SK-N-SH (cell line): ENCODE measurements around the gene ZNF438. TPM values are rescaled to one million over a fixed set of nuclear protein-coding genes. Genes with fewer than 3 reads are reported as not detected.

Experiments used
- CTCF ChIA-PET: fragments of 300-600, 350-600 bp; formaldehyde crosslinking; extraction: SDS; loops from one replicate; lab custom pipeline; 2021; lab: Yijun Ruan, JAX
- POLR2A ChIA-PET: fragments of 350-600 bp; sonication (Branson Sonifier 250); formaldehyde crosslinking; extraction: SDS; loops from one replicate; lab custom pipeline; 2020; ENCODE audit warnings: antibody characterized with exemption, inconsistent platforms; lab: Yijun Ruan, JAX
- DNase-seq: peaks from one replicate; pipeline ENCODE4 v3.0.0; 2012
- H2AFZ ChIP-seq: fragments of 200-600 bp; sonication (generic); 2 replicates; pipeline ENCODE4 v1.8.1; 2016; ENCODE audit warnings: antibody characterized with exemption, mild to moderate bottlenecking, low read depth
- H3F3A ChIP-seq: fragments of 200-600 bp; sonication (generic); replicated peaks from 2 replicates; pipeline ENCODE3; 2016; ENCODE audit warnings: antibody characterized with exemption, mild to moderate bottlenecking; ENCODE audit not compliant: insufficient read depth
- H3K27ac ChIP-seq, 2 experiments: fragments of 200-500 bp in 1 of 2; fragments of 200-600 bp in 1 of 2; sonication (Bioruptor generic) in 1 of 2; sonication (generic), shearing (Covaris generic) in 1 of 2; 2 replicates each; pipeline versions ENCODE4 v1.5.1 to v1.6.1; 2014 to 2016; ENCODE audit warnings: low read depth in 2 of 2, inconsistent platforms in 1 of 2, low read length in 1 of 2, mild to moderate bottlenecking in 1 of 2, mixed read lengths in 1 of 2
- H3K27me3 ChIP-seq: fragments of 200-600 bp; sonication (generic), shearing (Covaris generic); 2 replicates; pipeline ENCODE4 v1.6.1; 2016; ENCODE audit warnings: mixed run types; ENCODE audit not compliant: insufficient read depth
- H3K36me3 ChIP-seq, 2 experiments: fragments of 200-500 bp in 1 of 2; fragments of 200-600 bp in 1 of 2; sonication (Bioruptor generic) in 1 of 2; sonication (generic) in 1 of 2; replicated peaks in 1 of 2; 2 replicates each; pipeline versions ENCODE3 to v1.5.1; 2014 to 2016; ENCODE audit warnings: low read length in 1 of 2, mild to moderate bottlenecking in 1 of 2; ENCODE audit not compliant: insufficient read depth in 2 of 2, control insufficient read depth in 1 of 2
- H3K4me1 ChIP-seq, 2 experiments: fragments of 200-500 bp in 1 of 2; fragments of 200-600 bp in 1 of 2; sonication (Bioruptor generic) in 1 of 2; sonication (generic), shearing (Covaris generic) in 1 of 2; 2 replicates each; pipeline versions ENCODE4 v1.5.1 to v1.6.1; 2014 to 2016; ENCODE audit warnings: low read depth in 1 of 2, low read length in 1 of 2, mixed run types in 1 of 2; ENCODE audit not compliant: insufficient read depth in 2 of 2, control insufficient read depth in 1 of 2
- H3K4me2 ChIP-seq: fragments of 200-600 bp; sonication (generic), shearing (Covaris generic); 2 replicates; pipeline ENCODE4 v1.6.1; 2017; ENCODE audit warnings: mixed run types
- H3K4me3 ChIP-seq, 2 experiments: fragments of 200-500 bp in 1 of 2; fragments of 200-600 bp in 1 of 2; sonication (Bioruptor generic) in 1 of 2; sonication (generic), shearing (Covaris generic) in 1 of 2; 2 replicates each; pipeline versions ENCODE4 v1.5.1 to v1.8.1; 2014 to 2016; ENCODE audit warnings: low read depth in 2 of 2, inconsistent platforms in 1 of 2, low read length in 1 of 2, mild to moderate bottlenecking in 1 of 2, mixed read lengths in 1 of 2, moderate library complexity in 1 of 2
- H3K79me2 ChIP-seq: fragments of 200-600 bp; sonication (generic); 2 replicates; pipeline ENCODE4 v1.8.1; 2017; ENCODE audit warnings: mild to moderate bottlenecking; ENCODE audit not compliant: insufficient read depth
- H3K9ac ChIP-seq: fragments of 200-600 bp; sonication (generic); 2 replicates; pipeline ENCODE4 v1.6.1; 2017; ENCODE audit warnings: mixed run types
- H3K9me2 ChIP-seq: fragments of 200-600 bp; sonication (generic); 2 replicates; pipeline ENCODE4 v1.6.1; 2017; ENCODE audit warnings: mixed run types
- H3K9me3 ChIP-seq: fragments of 200-600 bp; sonication (generic); 2 replicates; pipeline ENCODE4 v1.6.1; 2017; ENCODE audit warnings: mixed run types, mild to moderate bottlenecking, moderate library complexity
- H4K20me1 ChIP-seq: fragments of 200-600 bp; sonication (generic); 2 replicates; pipeline ENCODE4 v1.6.1; 2017; ENCODE audit warnings: mild to moderate bottlenecking, mixed run types; ENCODE audit not compliant: insufficient read depth
- ELF1 ChIP-seq: IDR thresholded peaks from 2 replicates; pipeline ENCODE4 v1.4.0; 2012
- EP300 ChIP-seq, 2 experiments: IDR thresholded peaks; 2 replicates each; pipeline versions ENCODE4 v1.4.0 to v1.6.1; 2012; ENCODE audit warnings: borderline replicate concordance in 1 of 2, low read depth in 1 of 2, low read length in 1 of 2
- EZH2phosphoT487 ChIP-seq: fragments of 200-600 bp; sonication (generic); IDR thresholded peaks from 2 replicates; pipeline ENCODE4 v1.6.1; 2017; ENCODE audit warnings: low read depth, mixed run types, mild to moderate bottlenecking, antibody characterized with exemption, moderate library complexity, borderline replicate concordance
- FOXM1 ChIP-seq: IDR thresholded peaks from 2 replicates; pipeline ENCODE4 v1.4.0; 2012; ENCODE audit warnings: low read depth, mild to moderate bottlenecking
- GABPA ChIP-seq: IDR thresholded peaks from 2 replicates; pipeline ENCODE4 v1.4.0; 2012; ENCODE audit warnings: low read depth, mild to moderate bottlenecking
- GATA2 ChIP-seq: sonication (generic); formaldehyde crosslinking; IDR thresholded peaks from 2 replicates; pipeline ENCODE4 v1.5.0; 2020; ENCODE audit warnings: mild to moderate bottlenecking, missing genetic modification reagents
- IRF3 ChIP-seq: fragments of 150-350 bp; IDR thresholded peaks from 2 replicates; pipeline ENCODE4 v1.6.1; 2016; ENCODE audit warnings: mild to moderate bottlenecking, low read depth, low read length
- MAX ChIP-seq: IDR thresholded peaks from 2 replicates; pipeline ENCODE4 v1.4.0; 2012; ENCODE audit warnings: low read depth
- MEF2A ChIP-seq: IDR thresholded peaks from 2 replicates; pipeline ENCODE4 v1.4.0; 2012; ENCODE audit warnings: low read depth, borderline replicate concordance
- MXI1 ChIP-seq: IDR thresholded peaks from 2 replicates; pipeline ENCODE4 v1.6.1; 2012; ENCODE audit warnings: mild to moderate bottlenecking, low read depth, low read length, improper control_type of control experiment
- NFIC ChIP-seq: IDR thresholded peaks from 2 replicates; pipeline ENCODE4 v1.4.0; 2012; ENCODE audit warnings: borderline replicate concordance
- NRF1 ChIP-seq: IDR thresholded peaks from 2 replicates; pipeline ENCODE4 v1.6.1; 2012; ENCODE audit warnings: low read depth, mild to moderate bottlenecking, low read length
- PBX3 ChIP-seq: IDR thresholded peaks from 2 replicates; pipeline ENCODE4; 2012
- RCOR1 ChIP-seq: fragments of 150-350 bp; IDR thresholded peaks from 2 replicates; pipeline ENCODE4 v1.6.1; 2017; ENCODE audit warnings: antibody characterized with exemption, low read length
- RXRA ChIP-seq: IDR thresholded peaks from 2 replicates; pipeline ENCODE4 v1.4.0; 2012; ENCODE audit warnings: low read depth, mild to moderate bottlenecking, borderline replicate concordance
- SIN3A ChIP-seq: IDR thresholded peaks from 2 replicates; pipeline ENCODE4 v1.6.1; 2012; ENCODE audit warnings: low read depth, mild to moderate bottlenecking, low read length, moderate library complexity, borderline replicate concordance
- SMC3 ChIP-seq: IDR thresholded peaks from 2 replicates; pipeline ENCODE4 v1.6.1; 2012; ENCODE audit warnings: low read depth, low read length, improper control_type of control experiment
- TAF1 ChIP-seq: IDR thresholded peaks from 2 replicates; pipeline ENCODE4 v1.6.1; 2012; ENCODE audit warnings: low read depth, mild to moderate bottlenecking, low read length, moderate library complexity, borderline replicate concordance
- TCF12 ChIP-seq: IDR thresholded peaks from 2 replicates; pipeline ENCODE4 v1.4.0; 2012
- TEAD4 ChIP-seq: IDR thresholded peaks from 2 replicates; pipeline ENCODE4 v1.4.0; 2012; ENCODE audit warnings: mild to moderate bottlenecking, borderline replicate concordance; ENCODE audit not compliant: insufficient read depth
- USF1 ChIP-seq: IDR thresholded peaks from 2 replicates; pipeline ENCODE4 v1.4.0; 2012; ENCODE audit warnings: low read depth, borderline replicate concordance
- YY1 ChIP-seq: IDR thresholded peaks from 2 replicates; pipeline ENCODE4 v1.4.0; 2012; ENCODE audit warnings: low read depth, mild to moderate bottlenecking
- ZBTB33 ChIP-seq: IDR thresholded peaks from 2 replicates; pipeline ENCODE4 v1.4.0; 2012; ENCODE audit warnings: low read depth, borderline replicate concordance
- WGBS: methylation state at CpG from one replicate; pipeline ENCODE4 v1.1.6; 2017; ENCODE audit warnings: low lambda C conversion rate; 5-methylcytosine and 5-hydroxymethylcytosine counted together
- polyA plus RNA-seq, 3 experiments: library from polyadenylated mRNA; depleted of rRNA; stranded (reverse); fragments of >200 nt; gene quantifications; 2 replicates each; pipeline ENCODE4 v1.2.3, GENCODE V29; 2012

ZNF438 gene
- polyA plus RNA-seq, 1 of the 3 experiments (the other 2 are of a cell fraction), result 2.1 TPM

GRCh38 chr10:30915146-30915545, 116.5 kb downstream of the ZNF438 start:
- no peaks in the 10 kb centered on the region for H3K27me3 ChIP-seq
- CTCF ChIA-PET, result interaction anchor here (0.6 kb wide), 1 partner anchor 132 kb away, joined by 3 read pairs; no protein-coding TSS in a partner anchor
- no peak for TF ChIP-seq ZBTB33
- TF ChIP-seq YY1, result no peak
- no peak for TF ChIP-seq EP300 (IDR thresholded peaks at IDR 0.05; ENCODE audit: borderline replicate concordance in 1 of 2, low read depth in 1 of 2, low read length in 1 of 2)
- no peak for TF ChIP-seq SMC3
- TF ChIP-seq RCOR1, result no peak
- no peak for TF ChIP-seq MEF2A
- no peak for TF ChIP-seq MXI1
- TF ChIP-seq GABPA, result no peak
- TF ChIP-seq USF1, result no peak
- TF ChIP-seq MAX, result no peak
- TF ChIP-seq TEAD4, result no peak
- no peak for TF ChIP-seq IRF3
- TF ChIP-seq TAF1, result no peak
- POLR2A ChIA-PET, result no interaction called here
- no peak overlapping the region for H3K4me2 ChIP-seq
- H3K79me2 ChIP-seq, result no peaks in the 10 kb centered on the region
- H2AFZ ChIP-seq, result no peak overlapping the region
- H3K9ac ChIP-seq, result no peak overlapping the region
- no peaks in the 10 kb centered on the region for H3K36me3 ChIP-seq
- DNase-seq, result no peak
- no peaks in the 10 kb centered on the region for H3K4me1 ChIP-seq
- no peak overlapping the region for H3K4me3 ChIP-seq
- H3K27ac ChIP-seq, result no peak overlapping the region
- no peaks in the 10 kb centered on the region for H3K9me3 ChIP-seq
- H3F3A ChIP-seq, result peaks cover 3% of the 10 kb centered on the region
- no peaks in the 10 kb centered on the region for H3K9me2 ChIP-seq
- H4K20me1 ChIP-seq, result no peaks in the 10 kb centered on the region
- WGBS, result 53% methylated on average over 1 of the region's 1 CpG

- no peak for DNase-seq
- Histone ChIP-seq H3K9me2 (no peaks in the 10 kb centered on the region), H3K9ac (no peak overlapping the region), H3F3A (peaks cover 3% of the 10 kb centered on the region), H3K27ac (no peak overlapping the region), H3K4me3 (no peak overlapping the region), H3K4me1 (no peaks in the 10 kb centered on the region), H3K9me3 (no peaks in the 10 kb centered on the region), H2AFZ (no peak overlapping the region; the same call in 1 of the 2 replicates), H3K27me3 (no peaks in the 10 kb centered on the region), H3K79me2 (no peaks in the 10 kb centered on the region), H3K4me2 (no peak overlapping the region), H3K36me3 (peaks cover 0 to 3% of the 10 kb centered on the region in 2 experiments), H4K20me1 (no peaks in the 10 kb centered on the region)
- ChIA-PET CTCF (no interaction called here), POLR2A (no interaction called here)
- WGBS, result 93% methylated on average over 3 of the region's 3 CpGs
- TF ChIP-seq NRF1 (no peak), ELF1 (no peak), TEAD4 (no peak), NFIC (no peak), GATA2 (CRISPR knock-in tag) (no peak), TCF12 (no peak), PBX3 (no peak), TAF1 (no peak), MXI1 (no peak), EP300 (IDR thresholded peaks at IDR 0.05; ENCODE audit: borderline replicate concordance in 1 of 2, low read depth in 1 of 2, low read length in 1 of 2) (no peak), RXRA (no peak), EZH2phosphoT487 (no peak), SIN3A (no peak), FOXM1 (no peak), GABPA (no peak), MEF2A (no peak)
These were observed 120.3 kb downstream of the ZNF438 start for GRCh38 chr10:30911303-30911863.
